ENCODE data around the gene IQGAP2. TPM values are rescaled to one million over a fixed set of nuclear protein-coding genes. Genes with fewer than 3 reads are reported as not detected.

Gene IQGAP2
- total and polyA plus RNA-seq, 2 of the 8 experiments (the other 6 are each of a cell fraction or from before 2014, with no cell fraction given), result 19.7 to 66.0 TPM

- TF ChIP-seq CHD7 (IDR thresholded peaks at IDR 0.05; ENCODE audit: insufficient replicate concordance, low read length) (no peak), BRCA1 (IDR thresholded peaks at IDR 0.05; ENCODE audit: low read depth, low read length) (no peak), NRF1 (IDR thresholded peaks at IDR 0.05; ENCODE audit: low read depth, low read length) (no peak), SAP30 (IDR thresholded peaks at IDR 0.05; ENCODE audit: insufficient read depth, insufficient replicate concordance, low read length) (no peak), FOSL1 (IDR thresholded peaks at IDR 0.05; ENCODE audit: insufficient read depth, low read depth, low read length) (no peak), CBX5 (IDR thresholded peaks at IDR 0.05; ENCODE audit: low read depth, low read length) (no peak), SIRT6 (IDR thresholded peaks at IDR 0.05; ENCODE audit: low read length) (no peak), RAD21 (IDR thresholded peaks at IDR 0.05 in 1 of 2, conservative IDR thresholded peaks at IDR 0.05 in 1 of 2; ENCODE audit: low read depth in 2 of 2, low read length in 2 of 2) (no peak), POLR2A (IDR thresholded peaks at IDR 0.05; ENCODE audit: control extremely low read depth in 1 of 2, low read depth in 2 of 2, low read length in 2 of 2) (no peak), POLR2AphosphoS5 (IDR thresholded peaks at IDR 0.05; ENCODE audit: low read depth, low read length) (no peak), TEAD4 (IDR thresholded peaks at IDR 0.05; ENCODE audit: low read depth, low read length) (no peak)
Observed at GRCh38 chr5:76546497-76547102, 143.5 kb downstream of the IQGAP2 start (continued).

Measured in H1 (cell line).